Fibroblast of the aortic adventitia (primary cell): Measurements from ENCODE around the gene RNU11. TPM values are rescaled to one million over a fixed set of nuclear protein-coding genes. Genes with fewer than 3 reads are reported as not detected.
A peak's percentile ranks its signal among the peaks of the same experiment; 100 is the strongest.

ENCODE experiments used
- DNase-seq: peaks from one replicate; pipeline ENCODE4 v3.0.0-alpha.2; 2010; ENCODE audit warnings: low read depth
- H3K4me3 ChIP-seq: 2 replicates; pipeline ENCODE4 v1.5.1; 2011; ENCODE audit warnings: low read depth, mild to moderate bottlenecking, control low read depth, low read length, moderate library complexity
- CTCF ChIP-seq: IDR thresholded peaks from 2 replicates; pipeline ENCODE4 v1.5.1; 2011; ENCODE audit warnings: mild to moderate bottlenecking, low read length, control low read depth, inconsistent platforms; ENCODE audit not compliant: insufficient read depth
- total RNA-seq: library from RNA; depleted of rRNA; stranded (reverse); fragments of >200 nt; gene quantifications from 2 replicates; pipeline ENCODE4 v1.2.3, GENCODE V29; 2012; ENCODE audit warnings: low replicate concordance

Gene RNU11
- total RNA-seq, 1 donor: not detected

GRCh38 chr1:28613175-28613574, 35.2 kb upstream of the RNU11 start:
- no peak overlapping the region for H3K4me3 ChIP-seq
- DNase-seq: no peak
- TF ChIP-seq CTCF: no peak

GRCh38 chr1:28631713-28632112, 16.7 kb upstream of the RNU11 start:
- no peak for DNase-seq

GRCh38 chr1:28632560-28632959, 15.8 kb upstream of the RNU11 start:
- no peak for DNase-seq
- no peak overlapping the region for H3K4me3 ChIP-seq
- TF ChIP-seq CTCF: no peak

More at GRCh38 chr1:28631713-28632112, 16.7 kb upstream of the RNU11 start:
- no peak overlapping the region for H3K4me3 ChIP-seq
- no peak for TF ChIP-seq CTCF

GRCh38 chr1:28640766-28641165, 7.6 kb upstream of the RNU11 start:
- peak; percentile 39 for TF ChIP-seq CTCF
- no peak overlapping the region for H3K4me3 ChIP-seq
- DNase-seq: peak; percentile 14

GRCh38 chr1:28642056-28642846, 6.1 kb upstream of the RNU11 start:
- TF ChIP-seq CTCF: no peak
- H3K4me3 ChIP-seq: peak overlapping the region; percentile 97
- no peak for DNase-seq

- H3K4me3 ChIP-seq: peak within 1 kb of the TSS; percentile 97
- TF ChIP-seq CTCF: no peak
- peak; percentile 95 for DNase-seq
These were observed 5.4 kb upstream of the RNU11 start, which contains the start of gene TAF12 for GRCh38 chr1:28642847-28643635. Gene TAF12 (minus strand): TSS chr1:28643067. CDS start chr1:28622081, 20,986 bp downstream.
